NCI-H510A treated with DMSO at 0.1 percent for 48 hours (cell line): ENCODE results near the gene PYY.

ENCODE experiments used
- DNase-seq: peaks from one replicate; lab custom pipeline; 2025; lab: John Stamatoyannopoulos, UW

PYY gene

DNA sequence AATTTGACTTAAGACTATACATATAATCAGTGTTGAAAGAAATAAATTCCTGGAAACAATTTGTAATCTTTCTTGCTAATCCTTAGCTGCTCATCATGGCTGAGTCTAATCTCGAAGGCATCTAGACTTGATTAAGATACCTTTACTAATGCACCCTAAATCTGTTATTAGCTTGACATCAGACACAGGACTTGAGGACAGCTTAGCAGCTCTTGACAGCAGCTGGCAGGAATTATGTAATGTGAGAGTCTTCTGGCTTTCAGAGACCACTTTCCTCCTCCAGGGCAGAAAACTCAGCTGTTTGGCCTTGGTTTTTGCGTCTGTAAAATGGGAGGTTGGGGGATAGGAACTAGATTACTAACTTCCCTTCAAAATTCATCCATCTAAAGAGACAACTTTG, 39.3 kb downstream of the PYY start:
- no peak for DNase-seq

DNA sequence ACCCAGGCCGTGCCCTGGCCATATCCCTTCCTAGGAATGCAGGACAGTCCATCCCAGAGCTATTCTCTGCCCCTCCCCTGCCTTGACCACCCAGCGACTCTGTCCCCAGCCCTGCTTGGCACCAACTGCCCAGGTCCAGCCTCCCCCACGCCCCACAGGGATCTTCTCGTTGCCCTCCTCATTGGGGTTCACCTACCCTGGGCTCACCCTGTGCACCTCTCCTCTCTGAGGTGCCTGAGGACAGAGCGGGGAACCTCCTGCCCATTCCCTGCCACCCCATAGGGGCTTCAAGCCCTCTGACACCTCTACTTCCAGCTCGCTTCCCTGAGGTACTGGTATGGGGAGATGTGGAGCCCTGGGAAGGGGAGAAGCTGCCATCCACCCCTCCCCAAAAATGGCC, 40.2 kb downstream of the PYY start:
- DNase-seq, result no peak

GRCh38 chr17:43912635-43913304, 41.0 kb downstream of the PYY start:
- DNase-seq, result no peak

- no peak for DNase-seq
Measured at GRCh38 chr17:43911904-43912303, 41.8 kb downstream of the PYY start.

- DNase-seq, result no peak
Measured at GRCh38 chr17:43909537-43910231, 44.1 kb downstream of the PYY start.

- peak; percentile 55 for DNase-seq
Measured at GRCh38 chr17:43907998-43908721, 45.6 kb downstream of the PYY start.

GRCh38 chr17:43907425-43907981, 46.2 kb downstream of the PYY start, which contains the start of gene MPP2:
Gene MPP2 (minus strand): TSS chr17:43907536. CDS start chr17:43904460, 3,076 bp downstream.
- peak; percentile 54 for DNase-seq

GRCh38 chr17:43906951-43907424, 46.8 kb downstream of the PYY start:
- no peak for DNase-seq

GRCh38 chr17:43905985-43906852, 47.5 kb downstream of the PYY start:
- DNase-seq, result peak; percentile 34

- DNase-seq, result no peak
Measured at GRCh38 chr17:43905400-43905984, 48.2 kb downstream of the PYY start.
